ENCODE measurements around the gene THSD4. TPM values are rescaled to one million over a fixed set of nuclear protein-coding genes. Genes with fewer than 3 reads are reported as not detected.

THSD4 gene
- total RNA-seq, 1 donor from 2014 or later: 151 TPM

DNA sequence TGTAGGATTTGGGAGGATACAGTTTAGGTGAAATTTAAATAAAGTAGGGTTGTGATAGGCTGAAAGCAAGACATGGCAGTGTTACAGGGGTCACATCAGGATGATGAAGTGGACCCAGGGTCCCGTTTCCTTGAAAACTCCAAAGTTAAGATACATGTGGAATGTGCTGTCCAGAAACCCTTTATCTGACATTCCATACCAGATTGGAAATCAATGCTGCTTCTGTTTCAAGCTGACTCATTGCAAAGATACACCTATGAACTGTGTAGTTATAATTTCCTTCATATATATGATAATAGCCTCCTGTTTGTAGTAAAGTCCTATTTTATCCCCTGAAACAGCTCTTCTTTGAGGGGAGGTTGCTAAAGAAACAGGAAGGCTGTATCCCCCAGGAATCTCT lies 624.1 kb downstream of the THSD4 start:
- TF ChIP-seq CTCF (IDR thresholded peaks at IDR 0.05): no peak
- Histone ChIP-seq H3K9me3 (no peaks in the 10 kb centered on the region), H3K27me3 (no peaks in the 10 kb centered on the region), H3K27ac (no peak overlapping the region), H3K4me3 (no peak overlapping the region), H3K4me1 (peaks cover 0 to 8% of the 10 kb centered on the region in 2 donors), H3K36me3 (no peaks in the 10 kb centered on the region)
- no peak for DNase-seq (ENCODE audit: low spot score in 2 of 2)
- intact Hi-C loops (cut with DNase I): loop anchor here (10.0 kb wide), 1 partner anchor 175 kb away; no protein-coding TSS in a partner anchor

GRCh38 chr15:71742964-71743363 lies 627.7 kb downstream of the THSD4 start:
- intact Hi-C loops (cut with DNase I): loop anchor here (5.0 to 10.0 kb wide), 3 partner anchors 39 to 414 kb away; no protein-coding TSS in a partner anchor
- Histone ChIP-seq H3K36me3 (peaks cover 0 to 6% of the 10 kb centered on the region in 2 donors), H3K9me3 (no peaks in the 10 kb centered on the region), H3K4me1 (peaks cover 0 to 8% of the 10 kb centered on the region in 2 donors), H3K27ac (peak overlapping the region; percentile 54 to 60), H3K27me3 (no peaks in the 10 kb centered on the region), H3K4me3 (no peak overlapping the region)
- DNase-seq (ENCODE audit: low spot score in 2 of 2): no peak
- no peak for TF ChIP-seq CTCF (IDR thresholded peaks at IDR 0.05)

GRCh38 chr15:71743861-71744382 lies 628.7 kb downstream of the THSD4 start:
- intact Hi-C loops (cut with DNase I): loop anchor here (1.0 to 10.0 kb wide), 4 partner anchors 38 to 413 kb away; no protein-coding TSS in a partner anchor
- Histone ChIP-seq H3K4me3 (no peak overlapping the region), H3K9me3 (no peaks in the 10 kb centered on the region), H3K4me1 (peaks cover 0 to 8% of the 10 kb centered on the region in 2 donors), H3K27me3 (no peaks in the 10 kb centered on the region), H3K27ac (peak overlapping the region in 1 of 2 donors; percentile 60), H3K36me3 (peaks cover 0 to 13% of the 10 kb centered on the region in 2 donors)
- DNase-seq (ENCODE audit: low spot score in 2 of 2): peak in 1 of 2 donors; percentile 75
- peak; percentile 39 to 70 (median 62) for TF ChIP-seq CTCF (IDR thresholded peaks at IDR 0.05)

- DNase-seq (ENCODE audit: low spot score in 2 of 2): no peak
- Histone ChIP-seq H3K9me3 (no peaks in the 10 kb centered on the region), H3K27me3 (no peaks in the 10 kb centered on the region), H3K27ac (no peak overlapping the region), H3K36me3 (peaks cover 0 to 13% of the 10 kb centered on the region in 2 donors), H3K4me3 (no peak overlapping the region), H3K4me1 (peaks cover 0 to 8% of the 10 kb centered on the region in 2 donors)
- no peak for TF ChIP-seq CTCF (IDR thresholded peaks at IDR 0.05)
- intact Hi-C loops (cut with DNase I): loop anchor here (10.0 kb wide), 1 partner anchor 362 kb away; no protein-coding TSS in a partner anchor
These were observed 631.4 kb downstream of the THSD4 start for GRCh38 chr15:71746719-71747118.

- intact Hi-C loops (cut with DNase I): loop anchor here (10.0 kb wide), 1 partner anchor 363 kb away; no protein-coding TSS in a partner anchor
These were observed 632.1 kb downstream of the THSD4 start for GRCh38 chr15:71747128-71748083.

More at GRCh38 chr15:71747128-71748083, 632.1 kb downstream of the THSD4 start:
- Histone ChIP-seq H3K9me3 (no peaks in the 10 kb centered on the region), H3K27ac (no peak overlapping the region), H3K36me3 (peaks cover 0 to 13% of the 10 kb centered on the region in 2 donors), H3K4me3 (no peak overlapping the region), H3K4me1 (peaks cover 0 to 8% of the 10 kb centered on the region in 2 donors), H3K27me3 (no peaks in the 10 kb centered on the region)
- no peak for TF ChIP-seq CTCF (IDR thresholded peaks at IDR 0.05)
- DNase-seq (ENCODE audit: low spot score in 2 of 2): no peak

All from ascending aorta (tissue), 2 donors.